Astrocyte (in vitro differentiated cells and primary cell): ENCODE measurements around the gene AFF4. TPM values are rescaled to one million over a fixed set of nuclear protein-coding genes. Genes with fewer than 3 reads are reported as not detected.
A peak's percentile ranks its signal among the peaks of the same experiment; 100 is the strongest.

Experiments
- DNase-seq: peaks from one replicate; pipeline ENCODE4 v3.0.0-alpha.2; 2010; ENCODE audit warnings: low read depth
- FAIRE-seq: peaks from 2 replicates; lab custom pipeline; 2011; peaks lifted over from hg19 to GRCh38; lab: Jason Lieb, UNC
- H2AFZ ChIP-seq: 2 replicates; pipeline ENCODE4 v1.6.0; 2012; ENCODE audit warnings: low read depth, low read length, inconsistent platforms
- H3K27ac ChIP-seq: 2 replicates; pipeline ENCODE4 v1.5.1; 2011; ENCODE audit warnings: low read depth, low read length, inconsistent platforms
- H3K27me3 ChIP-seq: 2 replicates; pipeline ENCODE4 v1.6.0; 2011; ENCODE audit warnings: low read length, inconsistent platforms; ENCODE audit not compliant: insufficient read depth
- H3K36me3 ChIP-seq: 2 replicates; pipeline ENCODE4 v1.5.1; 2011; ENCODE audit warnings: low read length, inconsistent platforms; ENCODE audit not compliant: insufficient read depth
- H3K4me1 ChIP-seq: 2 replicates; pipeline ENCODE4 v1.5.1; 2011; ENCODE audit warnings: low read length, inconsistent platforms; ENCODE audit not compliant: insufficient read depth
- H3K4me2 ChIP-seq: 2 replicates; pipeline ENCODE4 v1.6.0; 2012; ENCODE audit warnings: low read length, inconsistent platforms
- H3K4me3 ChIP-seq: 2 replicates; pipeline ENCODE4 v1.5.1; 2011; ENCODE audit warnings: low read depth, mild to moderate bottlenecking, low read length, inconsistent platforms; ENCODE audit not compliant: insufficient read depth
- H3K79me2 ChIP-seq: 2 replicates; pipeline ENCODE4 v1.6.0; 2012; ENCODE audit warnings: mild to moderate bottlenecking, low read length, inconsistent platforms; ENCODE audit not compliant: insufficient read depth
- H3K9ac ChIP-seq: 2 replicates; pipeline ENCODE4 v1.6.0; 2012; ENCODE audit warnings: mild to moderate bottlenecking, low read length, inconsistent platforms
- H3K9me3 ChIP-seq: 2 replicates; pipeline ENCODE4 v1.5.1; 2012; ENCODE audit warnings: low read depth, mild to moderate bottlenecking, low read length, inconsistent platforms; ENCODE audit not compliant: insufficient read depth
- H4K20me1 ChIP-seq: 2 replicates; pipeline ENCODE4 v1.6.0; 2012; ENCODE audit warnings: low read length, inconsistent platforms; ENCODE audit not compliant: insufficient read depth
- H3K27ac Mint-ChIP-seq: one replicate; pipeline ENCODE4 v1.8.0; 2021; ENCODE audit warnings: mild to moderate bottlenecking, mixed read lengths; ENCODE audit not compliant: unreplicated experiment
- H3K27me3 Mint-ChIP-seq: one replicate; pipeline ENCODE4 v1.8.0; 2021; ENCODE audit warnings: low read depth, mixed read lengths; ENCODE audit not compliant: unreplicated experiment
- H3K36me3 Mint-ChIP-seq: one replicate; pipeline ENCODE4 v1.8.0; 2021; ENCODE audit warnings: low read depth, mixed read lengths; ENCODE audit not compliant: unreplicated experiment
- H3K4me1 Mint-ChIP-seq: one replicate; pipeline ENCODE4 v1.8.0; 2021; ENCODE audit warnings: low read depth, mixed read lengths; ENCODE audit not compliant: unreplicated experiment
- H3K4me3 Mint-ChIP-seq: one replicate; pipeline ENCODE4 v1.8.0; 2021; ENCODE audit warnings: mild to moderate bottlenecking, moderate library complexity, mixed read lengths; ENCODE audit not compliant: unreplicated experiment
- H3K9me3 Mint-ChIP-seq: one replicate; pipeline ENCODE4 v1.8.0; 2021; ENCODE audit warnings: mild to moderate bottlenecking, mixed read lengths; ENCODE audit not compliant: unreplicated experiment
- CTCF ChIP-seq: IDR thresholded peaks from 2 replicates; pipeline ENCODE4 v1.5.1; 2011; ENCODE audit warnings: low read depth, mild to moderate bottlenecking, inconsistent platforms, low read length, moderate library complexity; ENCODE audit not compliant: insufficient read depth
- EZH2 ChIP-seq: IDR thresholded peaks from 2 replicates; pipeline ENCODE4 v1.6.1; 2012; ENCODE audit warnings: mild to moderate bottlenecking, low read length, inconsistent platforms; ENCODE audit not compliant: insufficient read depth
- total RNA-seq: library from RNA; stranded (reverse); gene quantifications from 2 replicates; pipeline ENCODE4 v1.2.1, GENCODE V29; 2021

Gene AFF4
- total RNA-seq, 1 donor from 2014 or later: 163 TPM

GRCh38 chr5:132826424-132827082, 136.9 kb downstream of the AFF4 start:
- H3K36me3 Mint-ChIP-seq: peaks cover 15% of the 10 kb centered on the region
- no peaks in the 10 kb centered on the region for H3K27me3 ChIP-seq
- H3K79me2 ChIP-seq: no peaks in the 10 kb centered on the region
- peaks cover 6% of the 10 kb centered on the region for H3K4me1 ChIP-seq
- peaks cover 5% of the 10 kb centered on the region for H3K4me1 Mint-ChIP-seq
- no peaks in the 10 kb centered on the region for H3K9me3 ChIP-seq
- H3K4me3 ChIP-seq: no peak overlapping the region
- DNase-seq: no peak
- no peak overlapping the region for H3K27ac Mint-ChIP-seq
- H3K4me2 ChIP-seq: peak overlapping the region; percentile 77
- peak overlapping the region; percentile 63 for H2AFZ ChIP-seq
- H3K4me3 Mint-ChIP-seq: no peak overlapping the region
- peaks cover 35% of the 10 kb centered on the region for H3K27me3 Mint-ChIP-seq
- no peak overlapping the region for H3K27ac ChIP-seq
- no peaks in the 10 kb centered on the region for H3K9me3 Mint-ChIP-seq
- FAIRE-seq: no peak
- TF ChIP-seq EZH2: no peak
- no peak for TF ChIP-seq CTCF
- H4K20me1 ChIP-seq: peaks cover 14% of the 10 kb centered on the region
- no peaks in the 10 kb centered on the region for H3K36me3 ChIP-seq
- no peak overlapping the region for H3K9ac ChIP-seq

GRCh38 chr5:132825834-132826391, 137.5 kb downstream of the AFF4 start:
- H3K4me1 Mint-ChIP-seq: peaks cover 5% of the 10 kb centered on the region
- DNase-seq (no peak), FAIRE-seq (no peak)
- H3K36me3 Mint-ChIP-seq: peaks cover 15% of the 10 kb centered on the region
- H3K9ac ChIP-seq: peak overlapping the region; percentile 21
- no peaks in the 10 kb centered on the region for H3K79me2 ChIP-seq
- H3K27ac Mint-ChIP-seq: no peak overlapping the region
- H3K27me3 Mint-ChIP-seq: peaks cover 31% of the 10 kb centered on the region
- peaks cover 7% of the 10 kb centered on the region for H3K4me1 ChIP-seq
- no peaks in the 10 kb centered on the region for H3K9me3 Mint-ChIP-seq
- peak overlapping the region; percentile 63 for H2AFZ ChIP-seq
- H3K27me3 ChIP-seq: no peaks in the 10 kb centered on the region
- no peak for TF ChIP-seq EZH2
- TF ChIP-seq CTCF: no peak
- no peak overlapping the region for H3K4me3 Mint-ChIP-seq
- H3K4me3 ChIP-seq: peak overlapping the region; percentile 22
- no peaks in the 10 kb centered on the region for H3K9me3 ChIP-seq
- H3K27ac ChIP-seq: no peak overlapping the region
- H4K20me1 ChIP-seq: peaks cover 14% of the 10 kb centered on the region
- peak overlapping the region; percentile 77 for H3K4me2 ChIP-seq
- H3K36me3 ChIP-seq: no peaks in the 10 kb centered on the region

Other genes with a start within 250 kb of the AFF4 start
- gene KIF3A, start 226.1 kb downstream of the AFF4 start, total RNA-seq: 25.4 and 25.6 TPM in 2 replicates
- gene CCNI2, start 216.2 kb downstream of the AFF4 start, total RNA-seq: 0.16 and 0.24 TPM in 2 replicates
- gene SEPTIN8, start 186.4 kb downstream of the AFF4 start, total RNA-seq: 97.5 and 106 TPM in 2 replicates
- gene SOWAHA, start 150.3 kb downstream of the AFF4 start, total RNA-seq: 0.10 and 0.20 TPM in 2 replicates
- gene SHROOM1, start 133.0 kb downstream of the AFF4 start, total RNA-seq: 5.0 TPM in 2 replicates
- gene GDF9, start 97.2 kb downstream of the AFF4 start, total RNA-seq: 0.34 and 0.46 TPM in 2 replicates
- gene UQCRQ, start 97.0 kb downstream of the AFF4 start, total RNA-seq: 382 and 409 TPM in 2 replicates
- 0.27 and 0.31 TPM in 2 replicates for gene LEAP2, start 90.0 kb downstream of the AFF4 start, total RNA-seq
- 27.9 and 29.1 TPM in 2 replicates for gene ZCCHC10, start 62.9 kb upstream of the AFF4 start, total RNA-seq
- gene HSPA4, start 88.4 kb upstream of the AFF4 start, total RNA-seq: 198 and 210 TPM in 2 replicates